Left cardiac atrium (tissue), 4 donors: ENCODE data around the gene KDM6B. TPM values are rescaled to one million over a fixed set of nuclear protein-coding genes. Genes with fewer than 3 reads are reported as not detected.

Experiments
- ATAC-seq, 2 donors: fragments of 200-7000 bp; cut with Tn5 transposase; one replicate each; pipeline ENCODE4 v1.9.1; 2020; ENCODE audit warnings: mild to moderate bottlenecking in 2 of 2, moderate library complexity in 2 of 2
- DNase-seq: peaks from one replicate; pipeline ENCODE4 v3.0.0-alpha.2; 2020
- intact Hi-C, 2 donors: fragments of 100-400 bp; cut with DNase I; formaldehyde crosslinking; loops; one replicate each; pipeline versions ENCODE4 v1.14.1 to v1.15.1; 2022 to 2023
- total RNA-seq, 2 donors: library from RNA; stranded (reverse); fragmentation: NEBNext Ultra II Directional; extraction: Animal tissue kit (Norgen Biotek cat#: 25700); gene quantifications; one replicate each; pipeline ENCODE4 v1.2.1, GENCODE V29; 2021
- donor health status: DM: no; HTN: yes; CAD: no.
- donor health status: DM: no; HTN: yes; CAD: no; lungs with severe emphysema.
- donor health status: DM: yes; HTN: yes; CAD: no.
- donor health status: Dilated cardiomyopathy.

The KDM6B gene
- total RNA-seq, 2 donors from 2014 or later = 24.2 to 31.7 TPM

DNA sequence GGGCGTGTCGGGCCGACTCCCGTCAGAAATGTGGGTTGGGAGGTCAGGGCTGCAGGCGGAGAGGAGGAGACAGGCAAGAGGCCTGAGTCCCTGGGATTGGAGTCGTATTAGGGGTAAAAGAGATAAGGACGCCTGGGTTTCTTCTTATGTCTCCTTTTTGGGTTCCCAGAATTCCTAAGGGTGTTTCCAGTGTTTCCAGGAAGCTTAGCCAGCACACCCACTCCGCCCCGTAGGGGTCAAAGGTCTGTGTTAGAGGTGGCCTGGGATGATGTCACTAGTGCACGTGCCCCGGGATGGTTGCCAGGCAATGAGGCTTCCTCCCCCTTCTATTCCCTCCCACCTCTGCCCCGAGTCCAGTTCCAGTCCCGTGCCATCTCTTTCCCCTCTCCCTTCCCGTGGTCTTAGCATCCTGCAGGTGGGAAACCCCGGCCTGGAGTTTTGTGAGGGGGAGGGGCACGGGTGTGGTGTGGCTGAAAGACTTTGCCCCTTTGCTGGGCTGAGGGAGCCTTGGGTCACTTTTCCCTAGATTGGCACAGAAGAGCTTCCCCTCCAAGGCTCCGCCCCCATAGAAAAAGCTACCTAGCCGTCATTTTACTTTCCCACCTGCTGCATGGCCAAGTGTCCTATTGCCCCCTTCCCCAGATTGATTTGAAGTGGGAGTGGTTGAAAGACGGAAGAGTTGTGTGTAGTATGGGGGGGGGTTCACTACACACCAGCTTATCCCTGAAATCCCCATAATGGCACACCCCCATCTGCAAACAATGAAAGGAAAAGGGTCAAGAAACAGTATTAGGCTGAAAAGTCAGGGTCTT lies 2.8 kb downstream of the KDM6B start:
- intact Hi-C loops = no loop called here
- DNase-seq (peak; percentile 94), ATAC-seq (peak; percentile 18 to 21)

DNA sequence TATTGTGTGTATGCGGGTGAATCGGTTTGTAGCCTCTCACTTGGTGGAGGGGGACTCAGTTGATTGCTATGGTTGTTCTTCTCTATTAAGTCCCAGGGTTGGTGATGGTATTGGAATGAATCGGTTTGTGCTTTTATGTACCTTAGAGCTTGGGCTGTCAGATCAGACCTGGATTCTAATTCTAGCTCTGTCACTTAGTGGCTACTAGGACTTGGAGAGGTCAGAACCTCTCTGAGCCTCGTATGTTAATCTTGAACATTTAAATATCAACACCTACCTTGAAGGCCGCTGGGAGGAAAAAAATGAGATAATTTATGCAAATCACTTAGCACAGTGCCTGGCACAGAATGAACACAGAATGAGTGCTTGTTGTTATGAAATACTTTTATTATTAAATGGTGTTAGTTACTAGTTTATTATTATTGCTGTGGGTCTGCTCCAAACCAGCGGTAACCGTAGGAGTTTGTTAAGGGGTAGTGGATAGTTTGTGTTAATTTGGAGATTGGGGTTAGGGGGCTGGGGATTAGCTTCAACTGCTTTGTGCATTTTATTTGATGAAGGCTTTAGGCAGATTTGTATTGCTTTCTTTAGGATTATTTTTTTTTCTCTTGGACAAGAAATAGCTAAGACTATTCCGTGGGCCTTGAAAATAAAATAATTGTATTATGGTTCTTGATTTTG lies 3.5 kb downstream of the KDM6B start:
- intact Hi-C loops = no loop called here
- DNase-seq (no peak), ATAC-seq (no peak)

DNA sequence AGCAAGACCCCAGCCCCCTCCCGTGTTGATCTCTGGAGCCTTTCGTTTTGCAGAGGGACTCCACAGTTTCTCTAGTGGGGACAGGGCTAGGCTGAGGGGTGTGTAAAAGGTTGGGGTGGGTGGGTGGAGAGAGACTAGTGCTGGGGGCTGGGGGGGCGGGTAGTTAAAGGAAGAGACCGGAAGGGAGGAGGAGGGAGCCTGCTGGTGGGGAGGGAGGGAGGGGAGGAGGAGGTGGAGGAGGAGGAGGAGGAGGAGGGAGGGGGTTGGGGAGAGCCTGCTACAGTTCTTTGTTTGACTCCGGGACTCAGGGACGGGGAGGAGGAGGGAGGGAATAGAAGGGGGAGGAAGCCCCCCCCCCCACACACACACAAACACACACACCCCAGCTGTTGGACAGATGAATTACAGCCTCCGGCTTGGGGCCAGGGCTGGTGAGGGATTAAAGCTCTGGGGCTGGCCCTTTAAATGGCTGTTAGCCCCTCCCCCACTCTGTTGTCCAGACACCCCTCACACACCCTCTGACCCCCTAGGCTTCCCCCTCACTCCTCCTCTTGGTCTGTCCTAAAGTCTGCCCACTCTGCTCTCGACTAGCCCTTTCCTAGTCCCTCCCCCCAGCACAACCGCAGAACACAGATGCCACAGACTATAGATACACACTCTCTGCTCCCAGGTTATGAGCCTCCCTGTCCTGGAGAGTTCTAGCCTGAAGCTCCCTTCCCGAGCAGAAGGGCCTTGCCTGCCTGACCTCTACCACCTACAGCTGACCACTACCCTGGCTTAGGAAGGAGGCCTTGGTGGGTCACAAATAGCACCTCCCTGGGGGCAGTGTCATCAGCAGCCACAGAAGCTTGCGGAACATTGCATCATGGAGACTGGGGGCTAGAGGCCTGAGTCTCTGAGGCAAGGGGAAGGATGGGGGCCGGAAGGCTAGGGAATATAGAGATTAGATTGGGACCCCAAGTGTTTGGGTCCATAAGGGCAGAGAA lies 4.4 kb downstream of the KDM6B start:
- peak; percentile 45 for DNase-seq
- intact Hi-C loops = no loop called here
- ATAC-seq = no peak

DNA sequence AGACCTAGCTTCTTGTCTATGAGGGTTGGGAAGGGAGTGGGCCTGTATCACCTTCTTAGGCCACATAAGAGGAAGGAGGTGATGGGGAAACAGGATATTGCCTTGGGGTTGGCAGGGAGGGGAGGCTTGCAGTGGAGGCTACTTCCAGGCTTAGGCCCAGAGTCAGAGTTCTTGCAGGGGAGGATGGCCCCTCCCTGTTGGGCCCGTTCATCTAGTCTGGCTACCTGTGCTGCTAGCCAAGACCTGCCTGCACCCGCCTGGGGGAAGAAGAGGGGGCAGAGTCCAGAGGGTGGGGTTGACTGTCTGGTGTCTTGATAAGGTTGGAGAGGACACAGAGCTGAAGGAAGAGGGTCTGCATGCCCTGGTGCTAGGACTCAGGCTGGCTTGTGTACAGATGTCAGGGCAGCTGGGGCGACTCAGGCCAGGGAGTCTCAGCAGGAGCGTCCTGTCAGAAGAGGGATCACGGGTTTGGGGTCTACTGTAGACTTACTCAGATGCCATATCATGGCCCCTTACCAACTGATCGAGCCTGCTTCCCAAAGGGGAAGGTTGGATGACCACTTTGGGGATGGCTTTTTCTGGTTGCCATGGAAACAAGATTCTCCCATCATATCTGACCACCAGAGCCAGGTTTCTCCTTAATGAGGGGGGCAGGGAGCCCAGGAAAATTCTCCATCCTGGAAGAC lies 5.3 kb downstream of the KDM6B start:
- intact Hi-C loops = no loop called here
- no peak for DNase-seq
- ATAC-seq = no peak

DNA sequence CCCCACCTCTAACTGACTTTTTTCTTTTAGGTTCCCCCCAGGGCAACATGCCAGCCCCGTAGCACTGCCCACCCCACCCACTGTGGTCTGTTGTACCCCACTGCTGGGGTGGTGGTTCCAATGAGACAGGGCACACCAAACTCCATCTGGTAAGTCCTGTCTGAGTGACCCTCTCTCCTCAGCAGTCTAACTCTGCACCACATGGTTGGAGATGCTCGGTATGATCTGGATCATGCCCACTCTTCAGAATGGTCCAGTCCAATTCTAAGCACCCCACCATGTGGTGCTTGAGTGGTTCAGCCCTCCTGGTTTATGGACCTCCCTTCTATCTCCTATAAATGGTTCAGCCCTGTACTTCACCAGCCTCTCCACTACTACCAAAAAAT lies 5.9 kb downstream of the KDM6B start:
- intact Hi-C loops = no loop called here
- ATAC-seq (no peak), DNase-seq (no peak)

DNA sequence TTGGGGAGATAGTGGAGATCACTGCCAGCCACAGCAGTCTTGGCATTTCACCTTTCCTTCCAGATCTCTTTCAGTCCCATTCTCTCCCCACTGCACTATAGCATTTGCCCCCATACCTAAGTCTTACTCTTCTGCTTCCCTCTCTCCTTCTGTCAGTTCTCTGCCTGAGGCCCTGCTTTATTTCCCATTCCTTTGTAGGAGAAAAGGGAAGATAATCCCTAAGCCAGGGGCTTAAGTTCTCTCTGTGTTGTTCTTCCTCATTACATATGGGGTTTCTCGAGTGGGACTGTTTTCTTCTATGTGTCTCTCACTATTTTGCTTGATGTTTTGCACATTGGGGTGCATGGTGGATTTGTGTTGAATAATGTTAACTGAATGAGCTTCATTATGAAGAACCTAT lies 6.4 kb downstream of the KDM6B start:
- no peak for DNase-seq
- intact Hi-C loops = no loop called here
- no peak for ATAC-seq

DNA sequence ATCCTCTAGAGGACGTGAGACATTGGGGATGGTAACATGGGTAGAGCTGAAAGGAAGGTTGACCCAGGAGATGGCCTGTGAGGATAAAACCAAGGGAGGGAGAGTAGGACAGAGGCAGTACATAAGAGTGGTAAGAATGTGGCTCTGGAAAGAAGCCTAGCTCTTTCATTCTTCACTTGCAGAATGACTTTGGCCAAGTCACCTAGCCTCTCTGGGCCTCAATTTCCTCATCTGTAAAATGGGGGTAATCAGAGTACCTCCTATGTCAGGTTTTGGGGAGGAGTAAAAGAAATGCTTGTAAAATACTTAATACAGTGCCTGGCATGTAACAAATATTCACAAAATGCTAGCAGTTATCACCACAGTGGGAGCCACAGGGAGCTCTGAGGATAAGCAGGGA lies 6.9 kb downstream of the KDM6B start:
- intact Hi-C loops = no loop called here
- no peak for DNase-seq
- no peak for ATAC-seq

DNA sequence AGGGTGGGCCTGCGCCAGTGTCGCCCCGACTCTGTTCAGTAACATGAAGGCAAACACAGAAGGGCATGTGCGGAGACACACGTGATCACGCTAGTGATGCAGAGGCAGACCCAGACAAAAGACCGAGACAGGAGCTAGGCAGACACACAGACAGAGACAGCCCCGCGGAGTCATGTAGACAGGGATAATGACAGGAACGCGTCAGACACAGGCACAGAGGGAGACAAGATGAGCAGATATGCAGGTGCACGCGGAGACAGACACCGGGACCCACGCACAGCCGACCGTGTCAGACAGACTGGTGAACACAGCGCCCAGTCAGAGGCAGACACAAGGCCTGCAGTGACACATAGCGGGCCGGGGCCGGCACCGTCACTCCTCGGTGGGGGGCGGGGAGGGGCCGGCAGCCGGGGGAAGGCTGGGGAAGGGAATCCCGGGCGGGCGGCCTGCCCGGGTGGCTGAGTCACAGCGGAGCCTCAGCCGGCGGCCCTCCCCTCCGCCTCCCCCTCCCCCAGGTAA lies 7.4 kb downstream of the KDM6B start:
- ATAC-seq = peak; percentile 50 to 64
- intact Hi-C loops = no loop called here
- peak; percentile 94 for DNase-seq

DNA sequence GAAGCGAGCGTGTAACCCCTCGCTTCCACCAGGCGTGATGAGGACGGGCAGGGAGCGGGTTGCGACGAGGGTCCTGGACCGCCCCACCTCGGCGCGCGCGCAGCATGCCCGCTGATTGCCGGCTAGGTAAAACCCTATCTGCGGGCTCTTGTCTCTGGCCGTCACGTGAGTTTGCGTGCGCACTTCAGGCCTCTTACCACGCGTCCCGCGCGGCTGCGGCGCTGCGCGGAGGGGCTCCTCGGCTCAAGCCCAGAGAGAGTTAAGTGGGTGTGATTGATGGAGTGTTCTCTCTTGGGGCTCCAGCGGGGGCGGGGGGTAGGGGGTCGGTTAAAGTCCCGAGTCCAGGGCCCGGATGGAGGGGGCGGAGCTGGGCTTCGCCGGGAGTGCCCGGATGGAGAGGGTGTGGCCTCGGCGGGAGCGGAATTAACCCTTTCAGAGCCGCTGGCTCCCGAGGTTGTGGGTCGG lies 7.9 kb downstream of the KDM6B start:
- intact Hi-C loops = no loop called here
- DNase-seq (peak; percentile 94), ATAC-seq (peak; percentile 72 to 78)

DNA sequence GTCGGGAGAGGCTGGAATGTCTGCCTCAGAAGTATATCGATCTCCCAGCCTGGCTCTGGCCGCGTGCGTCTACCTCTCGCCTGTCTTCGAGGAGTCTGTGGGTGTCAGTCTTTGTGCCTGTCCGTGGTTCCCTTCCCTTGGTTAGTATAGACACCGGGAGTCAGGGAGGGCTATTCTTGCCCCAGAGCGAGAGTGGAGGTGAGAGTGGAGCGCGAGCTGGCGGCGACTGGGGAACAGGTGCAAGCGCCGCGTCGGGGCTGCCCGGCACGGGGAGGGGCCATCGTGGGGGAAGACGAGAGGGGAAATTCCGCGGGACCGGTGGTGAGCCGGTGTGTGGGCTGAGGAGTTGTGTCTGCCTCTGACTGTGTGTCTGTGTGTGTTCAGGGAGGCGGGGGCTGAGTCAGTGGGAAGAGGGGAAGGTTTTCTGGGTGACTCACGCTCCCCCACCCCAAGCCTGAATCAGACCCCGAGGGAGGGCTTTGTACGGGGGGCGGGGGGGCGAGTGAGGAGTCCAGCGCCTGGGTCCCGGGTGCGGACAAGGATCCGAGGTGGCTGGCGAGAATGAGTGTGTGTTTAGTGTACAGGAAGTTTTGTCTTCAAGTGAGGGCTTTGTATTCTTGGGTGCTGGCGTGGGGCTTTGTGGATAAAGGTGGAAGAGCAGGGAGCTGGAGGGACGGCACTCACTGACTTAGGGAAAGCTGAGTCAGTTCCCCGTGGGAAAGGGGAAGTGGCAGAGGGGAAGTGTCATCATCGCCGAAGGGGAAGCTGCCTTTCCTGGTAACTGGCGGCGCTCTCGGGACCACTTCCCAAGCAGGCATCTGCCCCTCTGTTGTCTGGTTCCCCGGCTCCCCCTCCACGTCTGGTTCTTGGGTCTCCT lies 8.6 kb downstream of the KDM6B start:
- ATAC-seq (peak; percentile 7 to 48), DNase-seq (peak; percentile 90)
- intact Hi-C loops = no loop called here

DNA sequence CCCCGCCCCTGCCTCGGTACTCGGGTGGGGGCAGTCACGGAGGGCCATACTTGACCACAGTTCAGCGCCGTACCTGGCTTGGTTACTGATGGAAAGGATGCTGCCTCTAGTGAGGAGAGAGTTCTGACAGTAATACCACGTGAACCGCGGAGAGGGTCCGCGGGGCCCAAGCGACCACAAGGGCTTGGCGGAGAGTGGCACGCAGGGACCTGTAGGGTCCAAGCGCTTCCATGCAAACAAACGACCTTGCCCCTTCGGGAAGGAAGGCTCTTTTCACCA lies 9.2 kb downstream of the KDM6B start:
- DNase-seq (no peak), ATAC-seq (no peak)
- intact Hi-C loops = no loop called here

DNA sequence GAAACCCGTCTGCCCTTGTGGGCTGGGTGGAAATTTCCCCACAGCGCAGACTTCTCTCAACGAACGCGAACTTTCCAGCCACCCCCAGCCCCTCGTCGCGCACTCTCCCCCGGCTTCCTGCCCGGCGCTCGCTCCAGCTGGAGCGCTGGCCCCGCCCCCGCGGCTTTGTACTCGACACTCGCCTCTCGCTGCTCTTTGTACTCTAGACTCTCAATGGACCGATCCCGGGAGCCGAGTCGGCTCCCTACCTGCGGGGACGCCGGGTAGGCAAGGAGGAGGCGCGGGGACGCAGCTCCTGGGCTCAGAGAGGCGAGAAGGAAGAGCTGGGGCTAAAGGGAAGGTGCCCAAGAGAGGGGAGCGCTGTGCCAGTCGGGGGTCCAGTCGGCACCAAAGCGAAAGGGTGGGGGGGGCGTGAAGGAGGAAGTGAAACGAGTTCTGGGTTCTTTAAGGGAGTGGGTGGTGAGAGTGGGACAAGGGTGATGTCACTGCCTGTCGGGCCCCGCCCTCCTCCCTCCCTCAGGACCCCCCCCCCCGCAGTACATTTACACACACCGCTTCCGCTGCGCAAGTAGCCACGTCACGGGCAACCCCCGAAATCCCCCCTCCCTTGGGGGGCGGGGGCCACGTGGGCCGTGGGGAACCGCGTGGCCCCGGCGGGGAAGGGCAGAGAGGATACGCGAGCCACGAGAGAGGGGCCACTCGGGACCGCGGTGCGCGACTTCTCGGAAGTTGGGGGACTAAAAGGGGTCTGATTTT lies 9.7 kb downstream of the KDM6B start:
- intact Hi-C loops = no loop called here
- peak; percentile 88 for DNase-seq
- peak; percentile 23 to 42 for ATAC-seq

DNA sequence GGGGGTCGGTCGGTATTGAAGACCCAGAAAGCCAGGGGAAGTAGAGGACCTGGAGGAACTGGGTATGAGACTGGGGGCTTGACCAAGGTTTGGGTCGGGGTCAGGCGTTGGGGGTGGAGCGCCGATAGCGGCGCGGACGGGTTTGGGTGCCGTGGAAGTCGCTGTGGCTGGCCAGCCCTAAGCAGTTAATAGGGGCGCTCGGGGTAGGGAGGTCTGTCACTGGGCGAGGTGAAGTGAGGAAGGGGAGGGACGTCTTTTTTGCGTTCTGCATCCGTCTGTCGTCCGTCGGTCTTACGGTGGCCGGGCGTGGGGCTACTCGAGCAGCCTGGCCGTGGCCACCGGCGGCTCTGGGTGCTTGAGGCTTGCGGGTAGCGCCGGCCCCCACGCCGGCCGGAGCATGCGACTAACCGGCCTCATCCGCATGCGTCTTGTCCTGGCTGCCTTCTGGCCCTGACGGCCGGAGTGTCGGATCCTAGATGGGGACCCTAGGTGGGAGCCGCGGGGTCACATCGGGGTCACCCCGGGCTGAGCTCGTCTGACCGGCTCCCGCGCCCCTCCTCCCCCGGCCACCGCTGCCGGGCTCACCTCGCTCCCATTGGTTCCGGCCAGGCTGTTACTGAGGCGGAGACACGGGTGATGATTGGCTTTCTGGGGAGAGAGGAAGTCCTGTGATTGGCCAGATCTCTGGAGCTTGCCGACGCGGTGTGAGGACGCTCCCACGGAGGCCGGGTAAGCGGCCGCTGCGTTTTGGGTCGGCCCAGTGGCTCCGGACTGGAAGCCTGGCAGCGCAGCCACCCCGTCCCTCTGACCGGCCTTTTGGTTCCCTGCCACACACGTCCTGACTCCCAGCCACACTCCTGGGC lies 10.5 kb downstream of the KDM6B start:
- ATAC-seq (peak; percentile 63 to 75), DNase-seq (peak; percentile 93)
- intact Hi-C loops = no loop called here

DNA sequence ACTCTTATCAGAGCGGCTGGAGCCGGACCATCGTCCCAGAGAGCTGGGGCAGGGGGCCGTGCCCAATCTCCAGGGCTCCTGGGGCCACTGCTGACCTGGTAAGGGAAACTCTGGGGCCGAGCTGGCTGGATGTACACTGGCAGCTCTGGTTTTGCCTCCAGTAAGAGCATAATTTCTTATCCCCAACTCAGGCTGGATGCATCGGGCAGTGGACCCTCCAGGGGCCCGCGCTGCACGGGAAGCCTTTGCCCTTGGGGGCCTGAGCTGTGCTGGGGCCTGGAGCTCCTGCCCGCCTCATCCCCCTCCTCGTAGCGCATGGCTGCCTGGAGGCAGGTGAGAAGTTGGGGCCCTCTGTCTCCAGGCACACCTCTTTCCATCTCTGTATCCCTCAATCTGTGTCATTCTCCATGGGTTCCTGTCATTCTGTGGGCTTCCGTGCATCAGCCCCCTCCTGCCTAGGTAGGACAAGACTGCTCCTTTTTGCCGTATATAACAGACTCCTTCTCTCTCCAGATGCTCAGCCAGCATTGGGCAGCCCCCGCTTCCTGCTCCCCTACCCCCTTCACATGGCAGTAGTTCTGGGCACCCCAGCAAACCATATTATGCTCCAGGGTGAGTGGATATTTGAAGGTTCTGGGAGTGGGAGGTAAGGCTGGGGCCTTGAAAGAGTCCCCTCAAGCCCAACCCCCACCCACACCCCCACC lies 11.5 kb downstream of the KDM6B start:
- peak; percentile 26 for DNase-seq
- intact Hi-C loops = no loop called here
- no peak for ATAC-seq

DNA sequence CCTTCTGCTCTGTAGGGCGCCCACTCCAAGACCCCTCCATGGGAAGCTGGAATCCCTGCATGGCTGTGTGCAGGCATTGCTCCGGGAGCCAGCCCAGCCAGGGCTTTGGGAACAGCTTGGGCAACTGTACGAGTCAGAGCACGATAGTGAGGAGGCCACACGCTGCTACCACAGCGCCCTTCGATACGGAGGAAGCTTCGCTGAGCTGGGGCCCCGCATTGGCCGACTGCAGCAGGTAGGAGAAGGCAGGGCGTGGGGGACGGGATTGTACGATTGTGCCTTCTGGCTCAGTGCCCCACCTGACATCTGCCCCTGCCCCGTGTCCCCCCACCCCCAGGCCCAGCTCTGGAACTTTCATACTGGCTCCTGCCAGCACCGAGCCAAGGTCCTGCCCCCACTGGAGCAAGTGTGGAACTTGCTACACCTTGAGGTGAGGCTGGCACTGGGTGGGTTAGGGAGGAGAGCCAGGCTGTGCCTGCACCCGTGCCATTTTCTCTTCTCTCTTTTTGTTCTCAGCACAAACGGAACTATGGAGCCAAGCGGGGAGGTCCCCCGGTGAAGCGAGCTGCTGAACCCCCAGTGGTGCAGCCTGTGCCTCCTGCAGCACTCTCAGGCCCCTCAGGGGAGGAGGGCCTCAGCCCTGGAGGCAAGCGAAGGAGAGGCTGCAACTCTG lies 12.2 kb downstream of the KDM6B start:
- DNase-seq = peak; percentile 27
- intact Hi-C loops = no loop called here
- ATAC-seq = no peak
